ENCODE results near the gene CEP120.

The CEP120 gene

GRCh38 chr5:123429993-123430392 is 6.8 kb upstream of the CEP120 start:
- no peak overlapping the region for H3K9ac ChIP-seq (ENCODE audit: low read length)
- no peaks in the 10 kb centered on the region for H3K79me2 ChIP-seq (ENCODE audit: low read length)
- H3K27ac ChIP-seq (ENCODE audit: low read length): no peak overlapping the region
- no peaks in the 10 kb centered on the region for H3F3A ChIP-seq (ENCODE audit: insufficient read depth, low read length)
- no peak overlapping the region for H3K4me2 ChIP-seq (ENCODE audit: low read depth, low read length)
- H3K9me2 ChIP-seq (replicated peaks; ENCODE audit: insufficient read depth, low read length): no peaks in the 10 kb centered on the region
- no peak overlapping the region for H3K4me3 ChIP-seq (ENCODE audit: low read length)
- H4K20me1 ChIP-seq (ENCODE audit: insufficient read depth, low read length): no peaks in the 10 kb centered on the region
- H2AFZ ChIP-seq (ENCODE audit: low read length): no peak overlapping the region
- H3K9me3 ChIP-seq (replicated peaks; ENCODE audit: insufficient read depth, low read length): no peaks in the 10 kb centered on the region
- TF ChIP-seq EZH2phosphoT487 (IDR thresholded peaks at IDR 0.05; ENCODE audit: low read length) (no peak), EZH2 (optimal IDR thresholded peaks at IDR 0.05; ENCODE audit: low read depth, low read length) (no peak), CTCF (IDR thresholded peaks at IDR 0.05; ENCODE audit: low read length) (no peak)
- no peaks in the 10 kb centered on the region for H3K36me3 ChIP-seq (replicated peaks; ENCODE audit: insufficient read depth, low read length)
- DNase-seq: no peak
- H3K4me1 ChIP-seq (ENCODE audit: low read length): no peaks in the 10 kb centered on the region
- no peaks in the 10 kb centered on the region for H3K27me3 ChIP-seq (replicated peaks; ENCODE audit: insufficient read depth, low read length)

- no peak for DNase-seq
- H3K27me3 ChIP-seq (replicated peaks; ENCODE audit: insufficient read depth, low read length): no peaks in the 10 kb centered on the region
- H3K27ac ChIP-seq (ENCODE audit: low read length): no peak overlapping the region
- H3K9me2 ChIP-seq (replicated peaks; ENCODE audit: insufficient read depth, low read length): no peaks in the 10 kb centered on the region
- H3K4me2 ChIP-seq (ENCODE audit: low read depth, low read length): no peak overlapping the region
- no peak overlapping the region for H2AFZ ChIP-seq (ENCODE audit: low read length)
- no peaks in the 10 kb centered on the region for H3K4me1 ChIP-seq (ENCODE audit: low read length)
- no peaks in the 10 kb centered on the region for H3K9me3 ChIP-seq (replicated peaks; ENCODE audit: insufficient read depth, low read length)
- no peaks in the 10 kb centered on the region for H3F3A ChIP-seq (ENCODE audit: insufficient read depth, low read length)
- no peak overlapping the region for H3K9ac ChIP-seq (ENCODE audit: low read length)
- H3K79me2 ChIP-seq (ENCODE audit: low read length): no peaks in the 10 kb centered on the region
- H4K20me1 ChIP-seq (ENCODE audit: insufficient read depth, low read length): no peaks in the 10 kb centered on the region
- H3K4me3 ChIP-seq (ENCODE audit: low read length): no peak overlapping the region
- no peak for TF ChIP-seq EZH2 (optimal IDR thresholded peaks at IDR 0.05; ENCODE audit: low read depth, low read length)
- H3K36me3 ChIP-seq (replicated peaks; ENCODE audit: insufficient read depth, low read length): no peaks in the 10 kb centered on the region
Measured at GRCh38 chr5:123429221-123429954, 6.2 kb upstream of the CEP120 start.

- Histone ChIP-seq H3K27ac (ENCODE audit: low read length) (no peak overlapping the region), H3K9me2 (replicated peaks; ENCODE audit: insufficient read depth, low read length) (no peaks in the 10 kb centered on the region), H3K9ac (ENCODE audit: low read length) (no peak overlapping the region), H3F3A (ENCODE audit: insufficient read depth, low read length) (no peaks in the 10 kb centered on the region), H3K4me2 (ENCODE audit: low read depth, low read length) (no peak overlapping the region), H3K79me2 (ENCODE audit: low read length) (no peaks in the 10 kb centered on the region), H3K27me3 (replicated peaks; ENCODE audit: insufficient read depth, low read length) (no peaks in the 10 kb centered on the region), H2AFZ (ENCODE audit: low read length) (no peak overlapping the region), H3K9me3 (replicated peaks; ENCODE audit: insufficient read depth, low read length) (no peaks in the 10 kb centered on the region), H3K4me1 (ENCODE audit: low read length) (no peaks in the 10 kb centered on the region), H4K20me1 (ENCODE audit: insufficient read depth, low read length) (no peaks in the 10 kb centered on the region), H3K36me3 (replicated peaks; ENCODE audit: insufficient read depth, low read length) (no peaks in the 10 kb centered on the region), H3K4me3 (ENCODE audit: low read length) (no peak overlapping the region)
- TF ChIP-seq EZH2 (optimal IDR thresholded peaks at IDR 0.05; ENCODE audit: low read depth, low read length): no peak
- TF ChIP-seq CTCF (IDR thresholded peaks at IDR 0.05; ENCODE audit: low read length): no peak
- TF ChIP-seq EZH2phosphoT487 (IDR thresholded peaks at IDR 0.05; ENCODE audit: low read length): no peak
- no peak for DNase-seq
Measured at GRCh38 chr5:123428521-123429220, 5.5 kb upstream of the CEP120 start.

GRCh38 chr5:123427281-123427680 is 4.1 kb upstream of the CEP120 start:
- H3K9ac ChIP-seq (ENCODE audit: low read length): no peak overlapping the region
- H4K20me1 ChIP-seq (ENCODE audit: insufficient read depth, low read length): no peaks in the 10 kb centered on the region
- H3K4me2 ChIP-seq (ENCODE audit: low read depth, low read length): no peak overlapping the region
- peaks cover 6% of the 10 kb centered on the region for H3K79me2 ChIP-seq (ENCODE audit: low read length)
- no peaks in the 10 kb centered on the region for H3K27me3 ChIP-seq (replicated peaks; ENCODE audit: insufficient read depth, low read length)
- no peak for DNase-seq
- no peak overlapping the region for H3K27ac ChIP-seq (ENCODE audit: low read length)
- no peaks in the 10 kb centered on the region for H3K36me3 ChIP-seq (replicated peaks; ENCODE audit: insufficient read depth, low read length)
- no peaks in the 10 kb centered on the region for H3K9me3 ChIP-seq (replicated peaks; ENCODE audit: insufficient read depth, low read length)
- no peak overlapping the region for H2AFZ ChIP-seq (ENCODE audit: low read length)
- peaks cover 2% of the 10 kb centered on the region; the same call in 1 of the 2 replicates for H3K4me1 ChIP-seq (ENCODE audit: low read length)
- H3K9me2 ChIP-seq (replicated peaks; ENCODE audit: insufficient read depth, low read length): no peaks in the 10 kb centered on the region
- no peak for TF ChIP-seq EZH2 (optimal IDR thresholded peaks at IDR 0.05; ENCODE audit: low read depth, low read length)
- TF ChIP-seq CTCF (IDR thresholded peaks at IDR 0.05; ENCODE audit: low read length): no peak
- no peak for TF ChIP-seq EZH2phosphoT487 (IDR thresholded peaks at IDR 0.05; ENCODE audit: low read length)
- no peaks in the 10 kb centered on the region for H3F3A ChIP-seq (ENCODE audit: insufficient read depth, low read length)
- H3K4me3 ChIP-seq (ENCODE audit: low read length): no peak overlapping the region

Data from MM.1S (cell line).